ENCODE results near the gene CHRNA4. TPM values are rescaled to one million over a fixed set of nuclear protein-coding genes. Genes with fewer than 3 reads are reported as not detected.
"Not testable (repeated sequence)": the region's sequence is repeated elsewhere in the genome, so short reads cannot be mapped to it uniquely, and the experiment has no call there.

The CHRNA4 gene
- total and polyA plus RNA-seq, 2 of the 4 experiments (the other 2 are of a cell fraction): not detected

DNA sequence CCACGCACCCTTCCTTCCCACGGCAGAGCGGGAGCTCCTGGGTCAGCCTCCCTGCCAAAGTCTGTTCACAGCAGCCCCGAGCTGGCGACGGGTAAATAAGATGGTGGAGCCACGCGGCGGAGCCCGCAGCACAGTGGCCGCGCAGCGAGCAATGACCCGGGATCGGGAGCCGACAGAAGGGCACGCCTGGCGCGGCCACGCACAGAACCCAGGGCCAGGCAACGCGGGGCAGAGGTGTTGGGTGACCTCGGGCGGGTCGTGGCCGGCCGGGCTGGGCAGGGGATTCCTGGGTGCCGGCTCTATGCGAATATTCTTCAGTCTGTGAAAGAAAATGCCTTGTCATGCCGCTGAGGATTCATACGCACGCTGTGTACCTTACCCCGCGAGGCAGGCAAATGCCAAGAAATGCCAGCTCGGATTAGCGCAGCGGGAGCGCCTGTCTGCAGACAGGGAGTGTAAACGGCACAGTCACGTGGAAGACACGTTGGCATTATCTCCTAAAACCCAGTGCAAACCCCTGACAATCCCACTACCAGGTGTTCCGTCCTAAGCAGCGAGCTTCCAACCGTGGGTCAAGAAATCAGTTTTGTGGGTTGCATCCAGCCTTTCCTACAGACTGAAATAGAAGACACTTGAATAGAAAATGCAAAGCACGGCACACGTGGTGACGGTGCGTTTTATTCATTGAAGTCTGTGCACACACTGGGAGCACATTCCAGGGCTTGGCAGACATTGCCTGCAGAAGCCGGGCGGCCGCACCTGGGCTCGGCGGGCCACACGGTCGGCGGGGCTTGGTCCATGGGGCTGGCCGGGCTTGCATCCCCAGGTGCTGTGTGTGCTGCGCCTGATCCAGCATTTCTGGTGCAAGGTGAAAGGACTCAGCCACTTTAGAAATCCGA, 18.3 kb downstream of the CHRNA4 start (continued):
- no peak for TF ChIP-seq RAD21 (IDR thresholded peaks at IDR 0.05; ENCODE audit: low read length)

GRCh38 chr20:63340158-63340688, 20.9 kb downstream of the CHRNA4 start:
- ATAC-seq (ENCODE audit: low read depth); H3K4me1 ChIP-seq (ENCODE audit: control insufficient read depth, insufficient read depth, low read length); H3K79me1 ChIP-seq (ENCODE audit: low read depth in 1 of 2, low read length in 2 of 2); H4K20me1 ChIP-seq (ENCODE audit: insufficient read depth, low read length); H3K18ac ChIP-seq (ENCODE audit: low read depth, low read length); H2BK120ac ChIP-seq (ENCODE audit: low read depth, low read length); H3K36me3 ChIP-seq (ENCODE audit: control insufficient read depth, insufficient read depth, low read length); H2AK9ac ChIP-seq (replicated peaks; ENCODE audit: low read depth, low read length, poor library complexity); H3K4ac ChIP-seq (ENCODE audit: low read depth, low read length); H2BK20ac ChIP-seq (ENCODE audit: low read depth, low read length); H3K56ac ChIP-seq (ENCODE audit: extremely low read depth, insufficient read depth, low read length); H3K9ac ChIP-seq (ENCODE audit: low read depth, low read length); H3K14ac ChIP-seq (replicated peaks; ENCODE audit: low read depth, low read length); H4K91ac ChIP-seq (ENCODE audit: insufficient read depth, low read depth, low read length); dilution Hi-C loops (cut with HindIII; ENCODE audit: low sequenced_read_pairs, unreplicated experiment); DNase-seq; in situ Hi-C loops (cut with MboI; ENCODE audit: low sequenced_read_pairs); CTCF ChIA-PET; H3K23ac ChIP-seq (ENCODE audit: low read depth, low read length); H3K4me3 ChIP-seq (ENCODE audit: insufficient read depth, low read depth, low read length); H3K9me1 ChIP-seq (ENCODE audit: insufficient read depth, low read length); BruUV-seq (replicated peaks); H2BK15ac ChIP-seq (ENCODE audit: low read depth, low read length); intact Hi-C loops (cut with micrococcal nuclease); H4K5ac ChIP-seq (ENCODE audit: low read depth, low read length); H2AFZ ChIP-seq (replicated peaks; ENCODE audit: low read length, poor library complexity); H2AK5ac ChIP-seq (ENCODE audit: low read depth, low read length); H3K27ac ChIP-seq (ENCODE audit: insufficient read depth, low read length); H4K8ac ChIP-seq (ENCODE audit: low read depth in 2 of 2, low read length in 2 of 2); POLR2A ChIA-PET (ENCODE audit: unreplicated experiment); H3K4me2 ChIP-seq (ENCODE audit: low read depth, low read length); H3K9me3 ChIP-seq (ENCODE audit: control insufficient read depth, insufficient read depth, low read length); H2BK5ac ChIP-seq (ENCODE audit: low read depth, low read length, poor library complexity, severe bottlenecking): not testable (repeated sequence)
- WGBS, 2 experiments (ENCODE audit: extremely low coverage in 2 of 2, insufficient read length in 1 of 2): no CpG with 5 or more reads among the region's 10 CpGs
- H3K27me3 ChIP-seq (ENCODE audit: control insufficient read depth, insufficient read depth, low read length): peaks cover 34% of the 10 kb centered on the region
